ENCODE results near the gene ELL. TPM values are rescaled to one million over a fixed set of nuclear protein-coding genes. Genes with fewer than 3 reads are reported as not detected.

The ELL gene
- total RNA-seq, 2 donors from 2014 or later = 18.8 to 23.0 TPM

DNA sequence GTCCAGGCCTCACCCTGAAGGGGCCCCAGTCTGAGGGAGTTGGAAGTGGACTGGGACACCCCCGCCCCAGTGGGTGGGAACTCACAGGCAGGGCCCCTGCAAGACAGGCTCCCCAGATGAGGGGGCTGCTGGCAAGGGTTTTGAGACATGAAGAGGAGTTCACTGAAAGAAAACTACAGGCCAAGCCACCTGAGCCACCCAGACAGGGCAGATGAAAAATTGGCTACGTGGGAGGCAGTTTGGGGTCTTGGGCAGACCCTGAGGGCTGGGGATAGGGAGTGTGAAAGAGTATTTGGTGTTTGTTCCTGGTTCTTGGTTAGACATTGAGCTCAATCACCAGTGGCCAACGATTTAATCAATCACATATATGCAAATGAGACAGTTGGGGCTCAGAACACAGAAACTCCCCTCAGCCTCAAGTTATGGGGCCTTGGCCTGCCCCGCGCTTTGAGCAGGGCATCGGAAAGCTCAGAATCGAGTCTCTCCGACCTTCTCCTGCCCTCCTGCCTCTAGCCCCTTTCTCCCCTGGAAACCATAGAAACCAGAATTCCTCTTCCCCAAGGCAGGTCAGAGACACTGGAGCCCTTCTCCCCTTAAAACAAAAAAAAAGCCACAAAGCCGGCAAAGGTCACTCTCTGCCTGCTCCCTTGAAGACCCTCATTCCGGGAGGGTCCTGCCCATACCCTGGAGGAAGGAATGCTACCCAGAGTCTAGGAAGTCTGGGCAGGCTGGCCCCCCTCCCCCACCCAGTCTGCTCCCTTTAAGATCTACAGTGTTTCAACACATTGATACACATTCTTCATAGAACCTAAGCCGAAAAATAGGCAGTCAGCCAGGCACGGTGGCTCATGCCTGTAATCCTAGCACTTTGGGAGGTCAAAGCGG, 82.6 kb downstream of the ELL start:
- ATAC-seq (no peak), DNase-seq (ENCODE audit: low spot score in 2 of 2) (no peak)
- peaks cover 0 to 10% of the 10 kb centered on the region in 2 donors for H3K36me3 Mint-ChIP-seq
- peak overlapping the region in 1 of 2 donors; percentile 60 for H3K27ac Mint-ChIP-seq
- peaks cover 5 to 6% of the 10 kb centered on the region in 2 donors for H3K9me3 Mint-ChIP-seq

DNA sequence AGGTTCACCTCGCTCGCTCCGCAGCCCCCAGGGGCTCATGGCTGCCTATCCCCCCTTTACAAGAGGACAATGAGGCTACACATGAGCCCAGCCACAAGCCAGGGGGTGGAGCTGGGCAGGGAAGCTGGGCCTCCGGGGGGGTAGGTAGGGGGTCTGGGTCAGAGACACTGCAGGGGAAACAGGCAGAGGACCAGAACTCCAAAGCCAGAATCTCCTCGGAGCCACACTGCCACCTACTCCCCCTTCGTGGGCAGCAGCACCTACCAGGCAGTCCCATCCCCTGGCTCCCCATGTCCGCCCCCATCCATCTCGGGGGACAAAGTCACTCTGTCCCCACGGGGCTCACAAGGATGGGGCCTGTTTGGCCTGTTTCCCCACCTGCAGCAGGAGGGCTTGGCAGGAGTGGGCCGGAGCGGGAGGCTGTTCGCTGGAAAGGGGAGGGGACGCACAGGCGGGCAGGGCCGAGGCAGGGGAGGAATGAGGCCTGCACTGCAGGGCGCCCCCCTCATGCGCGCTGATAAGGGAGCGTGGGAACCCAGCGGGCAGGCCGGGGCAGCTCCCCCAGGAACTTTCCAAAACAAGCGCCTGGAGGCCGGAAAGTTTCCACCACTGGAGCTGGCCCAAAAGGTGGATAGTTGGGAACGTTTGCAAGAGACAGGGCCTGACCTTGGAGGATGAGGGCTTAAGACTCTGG, 83.4 kb downstream of the ELL start:
- Mint-ChIP-seq H3K9me3 (peaks cover 5 to 6% of the 10 kb centered on the region in 2 donors), H3K27ac (no peak overlapping the region), H3K36me3 (peaks cover 0 to 10% of the 10 kb centered on the region in 2 donors)
- DNase-seq (ENCODE audit: low spot score in 2 of 2) = no peak
- no peak for ATAC-seq

DNA sequence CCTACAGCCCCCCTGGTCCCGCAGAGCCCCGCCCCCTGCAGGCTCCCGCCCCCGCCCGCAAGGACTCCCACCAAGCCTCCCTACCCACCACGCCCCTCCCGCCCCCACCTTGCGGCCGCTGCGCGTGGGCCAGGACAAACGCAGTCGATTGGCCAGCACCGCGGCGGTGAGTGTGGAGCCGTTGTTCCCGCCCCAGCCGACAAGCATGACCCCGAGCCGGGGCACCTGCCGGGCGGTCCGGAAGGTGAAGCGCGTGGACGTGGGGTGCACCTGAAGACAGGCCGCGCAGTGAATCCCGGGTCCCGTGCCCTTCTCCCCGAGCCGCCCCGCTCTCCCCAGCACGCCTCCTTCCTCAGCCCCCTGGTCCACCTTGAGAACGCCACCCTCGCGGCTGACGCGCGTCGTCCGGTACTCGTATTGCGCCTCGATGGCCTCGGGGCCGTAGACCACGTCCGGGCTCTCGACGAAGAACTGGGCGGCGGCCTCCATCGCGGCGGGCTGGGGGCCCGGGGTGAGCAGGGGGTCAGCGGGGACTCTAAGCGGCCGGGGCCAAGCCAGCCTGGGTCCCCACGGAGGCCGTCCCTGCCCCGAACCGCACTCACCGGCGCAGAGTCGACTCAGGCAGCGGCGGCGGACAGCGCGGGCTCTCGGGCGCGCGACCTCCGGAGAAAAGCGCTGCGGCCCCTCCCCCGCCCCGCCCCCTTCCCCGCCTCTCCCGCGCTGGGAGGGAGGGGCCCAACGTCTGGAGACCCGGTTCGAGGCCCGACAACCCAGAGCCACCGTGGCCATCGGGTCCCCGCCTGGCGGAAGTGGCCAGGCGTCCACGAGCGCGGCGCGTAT, 84.2 kb downstream of the ELL start, which contains the start of gene ISYNA1:
ISYNA1 (minus strand) TSS at position 643 of the 840 bp plus-strand sequence; CDS start at position 489, 154 bp downstream.
- peaks cover 5 to 6% of the 10 kb centered on the region in 2 donors for H3K9me3 Mint-ChIP-seq
- DNase-seq (ENCODE audit: low spot score in 2 of 2) (peak in 1 of 2 donors; percentile 48), ATAC-seq (peak; percentile 29 to 33)
- H3K27ac Mint-ChIP-seq = peak within 1 kb of the TSS in 1 of 2 donors; percentile 9
- peaks cover 0 to 6% of the 10 kb centered on the region in 2 donors for H3K36me3 Mint-ChIP-seq

DNA sequence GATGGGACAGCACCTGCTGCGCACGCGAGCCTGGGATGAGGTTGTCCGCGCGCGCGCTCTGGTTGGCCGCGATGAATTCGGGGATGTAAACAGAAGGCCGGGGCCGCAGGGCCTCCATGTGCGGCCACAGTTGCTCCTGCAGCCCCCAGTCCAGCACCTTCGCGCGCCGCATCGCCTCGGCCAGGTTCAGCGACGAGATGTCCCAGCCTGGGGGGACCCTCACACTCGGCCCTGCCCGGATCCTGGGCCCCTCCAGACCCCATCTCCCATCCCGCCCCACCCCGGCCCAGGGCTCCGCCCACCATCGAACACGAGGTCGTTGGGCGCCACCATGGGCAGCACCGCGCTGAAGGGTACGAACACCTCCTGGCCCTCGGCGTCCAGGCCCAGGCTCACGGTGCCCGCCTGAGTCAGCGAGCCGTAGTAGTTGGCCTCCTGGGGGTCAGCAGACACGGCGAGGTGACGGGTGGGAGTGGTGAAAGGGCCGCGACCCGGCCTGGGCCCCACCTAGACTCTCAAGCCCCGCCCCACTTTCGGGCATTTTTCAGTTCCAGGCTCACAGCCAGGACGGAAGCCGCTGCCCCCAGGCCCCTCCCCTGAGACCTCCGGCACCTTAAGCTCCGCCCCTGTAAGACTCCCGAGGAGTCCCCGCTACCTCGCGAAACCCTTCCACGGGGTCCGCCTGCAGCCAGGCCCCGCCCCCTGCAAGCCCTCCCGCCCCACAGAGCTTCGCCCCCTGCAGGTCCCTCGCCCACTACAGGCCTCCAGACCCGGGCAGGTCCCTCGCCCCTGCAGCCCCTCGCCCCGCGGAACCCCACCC, 85.0 kb downstream of the ELL start:
- Mint-ChIP-seq H3K9me3 (no peaks in the 10 kb centered on the region), H3K36me3 (no peaks in the 10 kb centered on the region), H3K27ac (peak overlapping the region; percentile 67 to 79)
- peak; percentile 59 to 66 for ATAC-seq
- DNase-seq (ENCODE audit: low spot score in 2 of 2) = peak in 1 of 2 donors; percentile 70

DNA sequence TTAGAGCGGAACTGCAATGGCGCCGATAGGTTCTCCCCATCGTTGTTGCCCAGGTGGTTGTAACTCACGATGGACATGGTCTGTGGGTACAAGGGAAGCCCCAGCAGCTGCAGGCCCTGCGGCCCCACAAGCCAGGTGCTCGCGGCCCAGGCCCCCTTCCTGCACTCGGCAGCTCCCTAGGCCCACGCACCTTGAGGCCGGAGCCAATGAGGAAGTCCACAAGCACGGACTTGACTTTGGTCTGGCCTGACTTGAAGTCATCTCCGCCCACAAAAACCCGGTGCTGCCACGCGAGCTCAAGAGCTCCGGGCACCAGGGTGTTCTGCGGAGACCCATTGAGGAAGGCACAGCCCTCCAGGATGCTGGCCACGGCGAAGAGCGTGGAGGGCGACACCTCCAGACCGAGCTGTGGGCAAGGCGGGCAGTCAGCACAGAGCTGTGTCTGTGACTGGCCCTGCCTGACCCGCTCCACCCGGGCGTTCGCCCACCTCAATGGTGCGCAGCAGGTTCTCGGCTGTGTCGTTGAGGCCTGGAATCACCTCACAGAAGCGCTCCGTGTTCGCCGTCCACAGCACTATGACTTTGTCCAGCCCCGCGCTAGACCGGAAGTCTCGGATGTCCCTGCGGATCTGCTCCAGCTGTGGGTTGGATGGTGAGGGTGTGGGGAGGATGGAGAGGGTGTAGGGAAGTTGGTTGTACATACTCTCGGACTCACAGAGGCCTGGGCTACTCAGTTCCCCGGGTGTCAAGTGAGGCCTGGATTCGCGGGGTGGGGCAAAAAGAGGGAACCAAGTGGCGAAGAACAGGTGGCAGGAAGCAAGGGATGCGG, 85.8 kb downstream of the ELL start:
- ATAC-seq (no peak), DNase-seq (ENCODE audit: low spot score in 2 of 2) (no peak)
- no peaks in the 10 kb centered on the region for H3K36me3 Mint-ChIP-seq
- H3K27ac Mint-ChIP-seq = peak overlapping the region; percentile 67 to 79
- no peaks in the 10 kb centered on the region for H3K9me3 Mint-ChIP-seq

DNA sequence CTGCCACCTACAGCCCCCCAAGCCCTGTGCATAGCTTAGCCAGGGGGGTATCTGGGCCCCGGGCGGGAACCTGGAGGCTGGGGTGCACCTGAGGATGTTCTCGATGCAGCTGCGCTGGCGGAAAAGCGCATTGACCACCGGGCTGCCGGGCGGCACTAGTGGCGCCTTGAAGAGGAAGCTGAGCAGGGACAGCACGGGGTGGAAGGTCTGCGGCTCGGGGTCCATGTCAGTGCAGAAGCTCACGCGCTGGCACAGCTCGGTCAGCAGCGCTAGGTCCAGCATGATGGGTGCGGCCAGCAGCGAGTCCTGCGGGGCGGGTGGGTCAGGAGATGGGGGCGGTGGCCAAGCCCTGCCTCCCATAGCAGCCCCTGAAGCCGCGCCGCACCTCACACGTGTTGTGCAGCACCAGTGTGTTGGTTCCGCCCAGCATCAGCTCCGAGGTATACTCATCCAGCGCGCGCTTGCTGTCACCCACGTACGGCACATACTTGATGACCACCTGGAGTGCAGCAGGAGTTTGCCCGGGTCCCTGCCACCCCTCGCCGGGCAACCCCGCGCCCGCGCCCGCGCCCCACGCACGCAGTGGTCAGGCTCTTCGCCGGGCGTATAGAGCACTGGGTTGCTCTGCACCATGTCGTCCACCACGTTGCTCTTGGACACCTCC, 86.6 kb downstream of the ELL start:
- ATAC-seq (no peak), DNase-seq (ENCODE audit: low spot score in 2 of 2) (no peak)
- Mint-ChIP-seq H3K36me3 (no peaks in the 10 kb centered on the region), H3K27ac (no peak overlapping the region), H3K9me3 (no peaks in the 10 kb centered on the region)

DNA sequence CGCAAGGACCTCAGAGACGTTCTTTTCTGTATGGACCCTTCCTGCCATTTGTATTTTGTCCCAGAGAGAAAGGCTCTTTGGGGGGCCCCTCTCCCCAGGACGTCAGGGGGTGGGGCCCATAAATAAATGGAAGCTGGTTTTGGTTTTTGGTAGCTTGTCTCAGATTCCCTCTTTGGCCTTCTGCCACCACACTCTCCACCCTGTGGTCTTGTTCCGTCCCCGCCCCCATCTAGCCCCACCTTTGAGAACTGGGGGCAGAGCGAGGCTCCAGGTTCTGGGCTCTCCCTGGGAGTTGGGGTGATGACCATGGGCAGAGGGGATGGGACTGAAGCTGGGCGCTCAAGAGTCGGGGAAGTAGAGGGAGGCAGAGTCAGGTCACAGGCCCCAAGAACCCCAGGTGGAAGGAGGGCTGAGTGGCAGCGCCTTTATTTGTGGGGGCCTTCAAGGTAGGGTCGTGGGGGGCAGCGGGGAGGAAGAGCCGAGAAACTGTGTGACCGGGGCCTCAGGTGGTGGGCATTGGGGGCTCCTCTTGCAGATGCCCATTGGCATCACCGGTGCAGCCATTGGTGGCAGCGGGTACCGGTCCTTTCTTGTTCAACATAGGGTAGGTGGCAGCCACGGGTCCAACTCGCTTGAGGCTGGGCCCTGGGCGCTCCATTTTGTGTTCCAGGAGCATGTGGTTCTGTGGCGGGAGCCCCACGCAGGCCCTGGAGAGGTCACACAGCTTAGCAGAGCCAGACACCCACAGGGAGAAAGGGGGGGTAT, 87.3 kb downstream of the ELL start:
- Mint-ChIP-seq H3K36me3 (no peaks in the 10 kb centered on the region), H3K9me3 (no peaks in the 10 kb centered on the region), H3K27ac (no peak overlapping the region)
- DNase-seq (ENCODE audit: low spot score in 2 of 2) (no peak), ATAC-seq (no peak)

DNA sequence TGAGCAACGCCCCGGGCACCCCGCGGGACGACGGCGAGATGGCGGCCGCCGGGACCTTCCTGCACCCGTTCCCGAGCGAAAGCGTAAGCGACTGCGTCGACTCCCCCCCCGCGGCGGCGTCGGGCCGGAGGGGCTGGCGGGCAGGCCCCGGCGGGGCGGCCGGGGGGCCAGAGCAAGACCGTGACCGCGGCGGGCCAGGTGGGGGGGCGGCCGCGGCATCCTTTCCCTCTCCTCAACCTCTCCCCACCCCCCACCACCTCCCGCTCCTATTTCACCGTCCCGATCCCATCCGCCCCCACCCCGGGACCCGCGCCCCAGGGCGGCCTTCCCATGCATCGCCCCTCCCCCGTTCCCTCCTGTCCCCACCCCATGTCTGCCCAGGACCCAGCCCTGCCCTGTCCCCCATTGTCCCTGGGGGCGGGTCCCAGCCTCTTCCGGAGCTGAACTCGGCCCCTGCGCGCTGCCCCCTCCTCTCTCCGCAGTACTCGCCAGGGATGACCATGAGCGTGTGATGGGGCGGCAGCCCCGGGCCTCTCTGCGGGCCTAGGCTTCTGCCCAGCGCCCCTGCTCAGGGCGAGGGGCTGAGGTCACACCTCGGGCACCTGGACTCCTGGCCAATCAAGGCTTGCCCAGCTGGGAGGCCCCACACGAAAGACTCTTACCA, 88.0 kb downstream of the ELL start:
- Mint-ChIP-seq H3K9me3 (no peaks in the 10 kb centered on the region), H3K36me3 (no peaks in the 10 kb centered on the region), H3K27ac (no peak overlapping the region)
- DNase-seq (ENCODE audit: low spot score in 2 of 2) (no peak), ATAC-seq (no peak)

DNA sequence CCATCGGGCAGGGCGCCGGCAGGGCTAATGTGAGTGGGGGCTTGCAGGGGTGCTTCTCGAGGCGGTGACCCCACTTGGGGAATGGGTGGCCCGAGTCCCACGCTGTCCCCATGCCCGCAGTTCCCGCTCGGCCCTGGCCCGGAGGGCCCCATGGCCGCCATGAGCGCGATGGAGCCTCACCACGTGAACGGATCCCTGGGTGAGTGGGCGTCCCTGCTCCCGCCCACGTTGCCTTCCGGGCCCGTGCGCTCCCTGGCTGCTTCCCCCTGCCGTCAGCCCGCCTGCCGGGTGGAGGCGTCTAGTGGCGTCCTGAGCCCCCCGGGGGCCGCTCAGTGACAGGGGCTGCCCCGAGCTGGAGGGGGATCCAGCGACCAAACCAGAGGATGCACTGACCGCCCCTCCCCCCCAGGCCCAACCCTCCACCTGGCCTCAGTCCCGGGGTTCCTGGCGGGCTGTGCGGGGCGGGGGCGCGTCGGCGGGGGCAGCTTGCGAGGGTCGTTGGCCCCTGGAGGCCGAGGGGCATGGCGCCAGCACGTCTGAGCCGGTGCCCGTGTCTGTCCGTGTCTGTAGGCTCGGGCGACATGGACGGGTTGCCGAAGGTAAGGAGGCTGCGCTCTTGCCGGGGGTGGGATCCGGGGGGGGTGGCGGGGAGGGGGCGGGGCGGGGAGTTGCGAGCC, 88.7 kb downstream of the ELL start:
- H3K27ac Mint-ChIP-seq = no peak overlapping the region
- no peak for ATAC-seq
- H3K36me3 Mint-ChIP-seq = no peaks in the 10 kb centered on the region
- no peaks in the 10 kb centered on the region for H3K9me3 Mint-ChIP-seq
- DNase-seq (ENCODE audit: low spot score in 2 of 2) = no peak

DNA sequence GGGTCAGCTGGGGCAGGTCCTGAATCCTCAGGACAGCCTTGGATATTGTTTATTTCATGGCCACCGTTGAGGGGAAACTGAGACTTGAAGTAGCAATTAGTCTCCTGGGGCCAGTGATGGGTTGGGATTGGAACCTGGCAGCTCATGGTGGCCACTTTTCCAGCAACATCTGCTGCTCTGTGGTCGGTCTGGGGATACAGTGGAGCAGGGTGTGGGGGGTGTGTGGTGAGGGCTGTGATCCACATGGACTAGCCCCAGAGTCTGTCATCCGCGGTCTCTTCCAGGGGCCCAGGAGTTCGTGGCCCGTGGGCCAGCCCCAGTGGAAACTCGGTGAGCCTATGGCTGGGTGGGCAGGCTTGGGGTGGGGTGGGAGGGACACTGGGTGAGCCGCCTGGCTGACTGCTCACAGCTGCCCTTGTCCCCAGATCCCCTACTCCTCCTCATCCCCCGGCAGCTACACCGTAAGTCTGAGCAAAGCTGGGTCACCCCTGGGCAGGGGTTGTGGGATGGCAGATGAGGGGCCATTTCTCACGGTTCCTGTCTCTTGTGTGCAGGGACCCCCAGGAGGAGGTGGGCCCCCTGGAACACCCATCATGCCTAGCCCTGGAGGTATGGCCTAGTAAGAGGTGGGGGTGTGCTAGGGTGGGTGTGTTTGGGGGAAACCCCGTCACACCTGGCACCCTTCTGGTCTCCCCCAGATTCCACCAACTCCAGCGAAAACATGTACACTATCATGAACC, 89.4 kb downstream of the ELL start:
- no peaks in the 10 kb centered on the region for H3K9me3 Mint-ChIP-seq
- DNase-seq (ENCODE audit: low spot score in 2 of 2) (no peak), ATAC-seq (no peak)
- no peak overlapping the region for H3K27ac Mint-ChIP-seq
- no peaks in the 10 kb centered on the region for H3K36me3 Mint-ChIP-seq

DNA sequence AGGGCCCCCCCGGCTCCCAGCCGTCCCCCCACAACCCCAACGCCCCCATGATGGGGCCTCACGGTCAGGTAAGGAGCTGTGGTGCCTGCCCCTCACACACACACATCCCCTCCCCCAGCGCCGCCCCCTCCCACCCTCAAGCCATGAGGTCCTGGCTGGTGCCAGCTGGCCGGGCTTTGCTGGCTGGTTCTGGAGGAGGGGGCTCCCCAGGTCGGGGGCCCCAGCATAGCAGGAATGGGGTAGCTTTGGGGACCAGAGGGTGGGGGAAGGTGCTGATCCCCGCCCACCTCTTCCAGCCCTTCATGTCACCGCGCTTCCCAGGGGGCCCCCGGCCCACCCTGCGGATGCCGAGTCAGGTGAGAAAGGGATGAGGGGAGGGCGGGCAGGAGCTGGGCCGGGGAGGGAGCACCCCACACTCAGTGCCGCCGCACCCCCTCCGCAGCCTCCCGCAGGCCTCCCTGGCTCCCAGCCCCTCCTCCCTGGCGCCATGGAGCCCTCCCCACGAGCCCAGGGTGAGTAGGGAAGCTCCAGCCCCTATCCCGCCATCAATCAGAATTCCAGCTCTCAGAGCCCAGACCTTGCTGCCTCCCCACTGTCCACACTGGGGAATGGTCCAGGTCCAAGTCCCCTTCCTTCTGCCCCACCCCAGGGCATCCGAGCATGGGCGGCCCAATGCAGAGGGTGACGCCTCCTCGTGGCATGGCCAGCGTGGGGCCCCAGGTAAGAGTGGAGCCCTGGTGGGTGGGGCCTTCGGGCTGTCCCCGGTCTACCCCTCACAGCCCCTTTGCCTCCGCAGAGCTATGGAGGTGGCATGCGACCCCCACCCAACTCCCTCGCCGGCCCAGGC, 90.3 kb downstream of the ELL start:
- no peak for DNase-seq (ENCODE audit: low spot score in 2 of 2)
- no peak for ATAC-seq
- no peaks in the 10 kb centered on the region for H3K36me3 Mint-ChIP-seq
- no peak overlapping the region for H3K27ac Mint-ChIP-seq
- H3K9me3 Mint-ChIP-seq = no peaks in the 10 kb centered on the region
